Prostate gland (tissue), 2 donors: ENCODE results near the gene RNF41.

Experiments used
- POLR2A ChIP-seq: fragments of 450-650 bp; IDR thresholded peaks from one replicate; pipeline ENCODE4 v1.6.1; 2016; ENCODE audit warnings: antibody characterized with exemption, mild to moderate bottlenecking
- POLR2AphosphoS5 ChIP-seq: sonication (generic); formaldehyde crosslinking; IDR thresholded peaks from one replicate; pipeline ENCODE4 v1.6.1; 2017; ENCODE audit warnings: antibody characterized with exemption
- TF ChIP-seq, protein P1 (sequence below), 4 experiments: fragments of 200-600 bp in 2 of 4; fragments of 450-650 bp in 2 of 4; sonication (generic) in 2 of 4; IDR thresholded peaks; 1 replicate in 3 of 4; 2 replicates in 1 of 4; pipeline ENCODE4 v1.5.1; 2016 to 2019; ENCODE audit warnings: antibody characterized with exemption in 4 of 4, mild to moderate bottlenecking in 2 of 4, moderate library complexity in 2 of 4

- no peak for TF ChIP-seq POLR2AphosphoS5
- TF ChIP-seq POLR2A, result no peak
- TF ChIP-seq, protein P1, sequence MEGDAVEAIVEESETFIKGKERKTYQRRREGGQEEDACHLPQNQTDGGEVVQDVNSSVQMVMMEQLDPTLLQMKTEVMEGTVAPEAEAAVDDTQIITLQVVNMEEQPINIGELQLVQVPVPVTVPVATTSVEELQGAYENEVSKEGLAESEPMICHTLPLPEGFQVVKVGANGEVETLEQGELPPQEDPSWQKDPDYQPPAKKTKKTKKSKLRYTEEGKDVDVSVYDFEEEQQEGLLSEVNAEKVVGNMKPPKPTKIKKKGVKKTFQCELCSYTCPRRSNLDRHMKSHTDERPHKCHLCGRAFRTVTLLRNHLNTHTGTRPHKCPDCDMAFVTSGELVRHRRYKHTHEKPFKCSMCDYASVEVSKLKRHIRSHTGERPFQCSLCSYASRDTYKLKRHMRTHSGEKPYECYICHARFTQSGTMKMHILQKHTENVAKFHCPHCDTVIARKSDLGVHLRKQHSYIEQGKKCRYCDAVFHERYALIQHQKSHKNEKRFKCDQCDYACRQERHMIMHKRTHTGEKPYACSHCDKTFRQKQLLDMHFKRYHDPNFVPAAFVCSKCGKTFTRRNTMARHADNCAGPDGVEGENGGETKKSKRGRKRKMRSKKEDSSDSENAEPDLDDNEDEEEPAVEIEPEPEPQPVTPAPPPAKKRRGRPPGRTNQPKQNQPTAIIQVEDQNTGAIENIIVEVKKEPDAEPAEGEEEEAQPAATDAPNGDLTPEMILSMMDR (IDR thresholded peaks at IDR 0.05), result no peak
Observed at GRCh38 chr12:56236091-56236490, 14.4 kb upstream of the RNF41 start.
